ENCODE measurements around the gene FMN2. TPM values are rescaled to one million over a fixed set of nuclear protein-coding genes. Genes with fewer than 3 reads are reported as not detected.

FMN2 gene
- total RNA-seq, 1 donor from 2014 or later: not detected

DNA sequence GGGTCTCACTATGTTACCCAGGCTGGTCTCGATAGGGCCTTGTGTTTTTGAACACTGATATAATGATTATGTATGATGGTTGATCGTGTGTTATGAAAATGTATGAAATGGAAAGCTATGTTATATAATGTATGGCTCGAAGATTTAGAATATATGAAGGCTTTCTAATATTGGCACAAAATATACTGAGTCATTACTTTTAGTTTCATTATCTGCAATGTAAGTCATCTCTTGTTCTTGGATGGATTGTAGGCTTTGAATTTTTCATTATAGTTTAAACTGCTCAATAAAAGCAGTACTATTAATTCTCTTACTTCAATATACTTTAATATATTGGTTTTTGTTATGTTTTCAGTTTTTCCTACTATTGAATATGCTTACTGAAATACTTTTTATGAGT, 10.1 kb downstream of the FMN2 start:
- Histone ChIP-seq H3K27ac (replicated peaks) (no peak overlapping the region), H3K36me3 (no peaks in the 10 kb centered on the region), H3K27me3 (ENCODE audit: low read depth) (peaks cover 44% of the 10 kb centered on the region), H3K9me3 (replicated peaks) (no peaks in the 10 kb centered on the region), H3K4me1 (no peaks in the 10 kb centered on the region), H3K4me3 (no peak overlapping the region)
- no peak for DNase-seq
- TF ChIP-seq CTCF (IDR thresholded peaks at IDR 0.05; ENCODE audit: borderline replicate concordance): no peak
- intact Hi-C loops (cut with micrococcal nuclease): no loop called here

GRCh38 chr1:240104672-240105071, 13.0 kb downstream of the FMN2 start:
- Histone ChIP-seq H3K27me3 (ENCODE audit: low read depth) (peaks cover 30% of the 10 kb centered on the region), H3K4me1 (no peaks in the 10 kb centered on the region), H3K36me3 (no peaks in the 10 kb centered on the region), H3K4me3 (no peak overlapping the region), H3K9me3 (replicated peaks) (no peaks in the 10 kb centered on the region), H3K27ac (replicated peaks) (no peak overlapping the region)
- no peak for DNase-seq
- TF ChIP-seq CTCF (IDR thresholded peaks at IDR 0.05; ENCODE audit: borderline replicate concordance): no peak
- intact Hi-C loops (cut with micrococcal nuclease): no loop called here

- DNase-seq: no peak
- no peak overlapping the region for H3K4me3 ChIP-seq
- H3K27me3 ChIP-seq (ENCODE audit: low read depth): peaks cover 17% of the 10 kb centered on the region
- no peak overlapping the region for H3K27ac ChIP-seq (replicated peaks)
- intact Hi-C loops (cut with micrococcal nuclease): no loop called here
- no peaks in the 10 kb centered on the region for H3K36me3 ChIP-seq
- H3K4me1 ChIP-seq: no peaks in the 10 kb centered on the region
- no peak for TF ChIP-seq CTCF (IDR thresholded peaks at IDR 0.05; ENCODE audit: borderline replicate concordance)
- no peaks in the 10 kb centered on the region for H3K9me3 ChIP-seq (replicated peaks)
These were observed 15.5 kb downstream of the FMN2 start for GRCh38 chr1:240107058-240107684.

- DNase-seq: no peak
- no peak overlapping the region for H3K4me3 ChIP-seq
- H3K9me3 ChIP-seq (replicated peaks): no peaks in the 10 kb centered on the region
- peaks cover 21% of the 10 kb centered on the region for H3K27me3 ChIP-seq (ENCODE audit: low read depth)
- TF ChIP-seq CTCF (IDR thresholded peaks at IDR 0.05; ENCODE audit: borderline replicate concordance): no peak
- intact Hi-C loops (cut with micrococcal nuclease): no loop called here
- H3K36me3 ChIP-seq: no peaks in the 10 kb centered on the region
- no peak overlapping the region for H3K27ac ChIP-seq (replicated peaks)
- no peaks in the 10 kb centered on the region for H3K4me1 ChIP-seq
These were observed 17.4 kb downstream of the FMN2 start for GRCh38 chr1:240109130-240109529.

DNA sequence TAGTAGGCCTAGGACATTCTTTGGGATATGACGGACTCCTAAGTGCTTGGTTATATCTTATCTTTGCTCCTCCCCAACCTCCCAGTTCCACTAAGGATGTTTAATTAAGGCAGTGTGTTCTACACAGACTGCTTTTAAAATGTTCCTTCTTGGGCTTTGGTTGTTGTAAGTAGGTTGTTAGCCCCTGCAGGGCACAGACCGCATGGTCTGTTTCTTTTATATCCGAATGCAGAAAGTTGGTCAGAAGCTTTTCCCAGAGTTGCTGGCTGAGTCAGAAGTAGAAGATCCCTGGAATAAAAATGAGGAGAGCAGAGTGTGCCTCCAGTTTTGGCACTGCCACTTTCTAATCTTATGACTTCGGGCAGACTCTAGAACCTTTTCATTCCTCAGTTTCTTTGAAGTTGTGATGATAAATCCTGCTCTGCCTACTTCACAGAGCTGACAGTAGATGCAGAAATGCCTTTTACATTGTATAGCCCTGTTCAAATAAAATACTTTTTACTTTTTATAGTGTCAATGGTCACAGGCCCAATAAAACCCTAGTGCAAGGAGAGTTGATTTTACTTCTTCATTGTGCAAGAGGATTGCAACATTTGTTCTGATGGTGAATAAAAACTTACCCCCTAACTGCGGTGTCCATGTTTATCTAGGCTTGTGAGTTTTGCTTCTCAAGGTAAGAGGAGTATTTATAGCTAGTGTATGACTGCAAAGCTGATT, 18.4 kb downstream of the FMN2 start:
- no peak for TF ChIP-seq CTCF (IDR thresholded peaks at IDR 0.05; ENCODE audit: borderline replicate concordance)

More for the DNA sequence above, 18.4 kb downstream of the FMN2 start:
- Histone ChIP-seq H3K36me3 (no peaks in the 10 kb centered on the region), H3K4me3 (no peak overlapping the region), H3K9me3 (replicated peaks) (no peaks in the 10 kb centered on the region), H3K4me1 (no peaks in the 10 kb centered on the region), H3K27ac (replicated peaks) (no peak overlapping the region), H3K27me3 (ENCODE audit: low read depth) (peaks cover 21% of the 10 kb centered on the region)
- DNase-seq: no peak
- intact Hi-C loops (cut with micrococcal nuclease): no loop called here
